Amniotic epithelial cell (primary cell): ENCODE data around the gene DOHH.
"Not testable (repeated sequence)": the region's sequence is repeated elsewhere in the genome, so short reads cannot be mapped to it uniquely, and the experiment has no call there.

ENCODE experiments used
- DNase-seq: peaks from one replicate; pipeline ENCODE4 v3.0.0-alpha.2; 2010; ENCODE audit warnings: low read depth

The DOHH gene

DNA sequence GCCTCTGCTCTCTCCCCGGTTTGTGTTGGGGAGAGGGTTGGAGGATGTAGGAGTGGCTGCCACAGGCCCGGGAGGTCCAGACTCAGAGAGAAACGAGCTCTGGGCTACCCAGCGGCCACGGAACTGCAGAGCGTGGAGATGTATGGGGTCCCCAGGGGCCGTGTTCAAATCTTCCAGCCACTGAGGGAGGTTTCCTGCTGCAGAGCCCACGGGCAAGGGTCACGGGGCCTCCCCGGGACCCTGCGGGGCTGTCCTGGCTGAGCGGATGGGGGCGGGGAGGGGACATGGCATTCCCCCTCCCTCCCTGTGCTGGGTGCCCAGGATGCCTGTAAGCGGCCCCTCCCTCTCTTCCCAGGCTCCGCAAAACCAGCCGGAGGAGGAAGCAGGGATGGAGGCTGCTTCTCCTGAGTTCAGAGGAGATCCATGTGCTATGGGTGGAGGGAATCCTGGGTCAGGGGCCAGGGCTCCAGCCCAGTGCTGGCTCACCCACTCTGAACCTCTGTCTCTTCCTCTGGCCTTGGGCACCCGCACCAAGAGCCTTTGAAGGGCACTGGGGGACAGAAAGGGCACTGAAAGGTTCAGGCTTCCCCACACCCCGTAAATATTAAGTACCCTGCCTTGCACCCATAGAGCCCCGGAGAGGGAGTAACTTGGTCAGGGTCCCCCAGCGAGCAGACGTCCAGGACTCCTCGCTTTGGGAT is 42.8 kb downstream of the DOHH start:
- DNase-seq, result no peak

DNA sequence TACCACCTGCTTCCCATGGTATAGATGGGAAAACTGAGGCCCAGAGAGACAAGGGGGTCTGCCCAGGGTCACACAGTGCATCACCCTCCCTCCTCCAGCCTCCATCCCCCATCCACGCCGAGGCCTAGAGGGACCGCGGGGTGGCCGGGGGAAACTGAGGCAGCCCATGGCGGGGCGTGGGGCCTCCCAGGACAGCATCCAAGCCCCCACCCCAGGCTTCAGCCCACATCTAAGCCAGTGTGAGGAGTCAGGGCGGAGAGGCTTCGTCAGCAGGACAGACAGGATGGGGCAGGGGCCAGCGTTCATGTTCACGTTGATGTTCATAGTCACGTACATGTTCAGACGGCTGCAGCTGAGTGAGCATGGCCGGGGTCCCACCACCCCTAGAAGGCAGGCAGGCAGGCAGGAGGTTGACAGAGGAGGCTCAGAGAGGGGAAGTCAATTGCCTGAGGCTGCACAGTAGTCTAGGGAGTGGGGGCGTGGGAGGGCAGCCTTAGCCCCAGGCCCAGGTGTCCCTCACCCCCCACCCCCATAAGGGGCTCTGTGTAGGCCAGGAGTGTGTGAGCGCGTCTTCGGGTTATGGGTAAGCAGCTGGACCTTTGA is 43.4 kb downstream of the DOHH start:
- no peak for DNase-seq

DNA sequence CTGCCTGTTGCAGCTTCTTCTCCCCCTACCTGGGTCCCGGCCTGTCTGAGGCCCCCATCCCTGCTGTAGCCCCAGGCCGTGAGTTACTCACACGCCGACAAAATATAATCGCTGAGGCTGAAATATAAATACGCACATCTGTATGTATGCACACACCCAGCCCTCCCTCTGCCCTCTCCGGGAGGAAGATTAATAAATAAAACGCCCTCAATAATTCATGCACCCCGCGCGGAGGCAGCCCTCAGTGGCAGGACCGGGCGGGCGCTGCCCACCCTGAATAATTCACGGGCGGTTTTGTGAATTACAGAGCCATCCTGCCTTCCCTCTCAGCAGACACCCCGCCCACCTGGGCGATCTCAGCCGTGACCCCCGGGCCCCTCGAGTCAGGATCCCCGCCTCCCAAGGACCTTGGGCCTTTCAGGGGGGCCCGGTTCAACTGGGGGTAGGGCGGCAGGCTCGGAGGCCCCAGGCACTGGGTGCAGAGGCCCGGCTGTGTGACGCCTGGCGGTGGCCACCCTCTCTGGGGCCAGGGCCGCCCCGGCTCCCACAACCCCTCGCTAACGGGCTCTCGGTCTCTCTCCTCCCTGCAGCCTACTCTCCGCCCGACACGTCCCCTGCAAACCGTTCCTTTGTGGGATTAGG is 44.4 kb downstream of the DOHH start:
- DNase-seq, result no peak

DNA sequence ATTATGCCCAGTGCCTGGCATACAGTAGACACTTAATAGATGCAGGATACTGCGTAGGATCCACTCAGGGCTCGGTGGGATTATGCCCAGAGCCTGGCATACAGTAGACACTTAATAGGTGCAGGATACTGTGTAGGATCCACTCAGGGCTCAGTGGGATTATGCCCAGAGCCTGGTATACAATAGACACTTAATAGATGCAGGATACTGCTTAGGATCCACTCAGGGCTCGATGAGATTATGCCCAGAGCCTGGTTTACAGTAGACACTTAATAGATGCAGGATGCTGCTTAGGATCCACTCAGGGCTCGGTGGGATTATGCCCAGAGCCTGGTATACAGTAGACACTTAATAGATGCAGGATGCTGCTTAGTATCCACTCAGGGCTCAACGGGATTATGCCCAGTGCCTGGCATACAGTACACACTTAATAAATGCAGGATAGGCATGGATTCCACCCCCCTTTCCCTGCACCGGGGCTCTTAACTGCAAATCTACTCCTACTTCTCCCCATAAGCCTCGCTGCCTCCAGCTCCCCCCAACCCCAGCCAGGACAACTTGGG is 45.0 kb downstream of the DOHH start:
- no peak for DNase-seq

DNA sequence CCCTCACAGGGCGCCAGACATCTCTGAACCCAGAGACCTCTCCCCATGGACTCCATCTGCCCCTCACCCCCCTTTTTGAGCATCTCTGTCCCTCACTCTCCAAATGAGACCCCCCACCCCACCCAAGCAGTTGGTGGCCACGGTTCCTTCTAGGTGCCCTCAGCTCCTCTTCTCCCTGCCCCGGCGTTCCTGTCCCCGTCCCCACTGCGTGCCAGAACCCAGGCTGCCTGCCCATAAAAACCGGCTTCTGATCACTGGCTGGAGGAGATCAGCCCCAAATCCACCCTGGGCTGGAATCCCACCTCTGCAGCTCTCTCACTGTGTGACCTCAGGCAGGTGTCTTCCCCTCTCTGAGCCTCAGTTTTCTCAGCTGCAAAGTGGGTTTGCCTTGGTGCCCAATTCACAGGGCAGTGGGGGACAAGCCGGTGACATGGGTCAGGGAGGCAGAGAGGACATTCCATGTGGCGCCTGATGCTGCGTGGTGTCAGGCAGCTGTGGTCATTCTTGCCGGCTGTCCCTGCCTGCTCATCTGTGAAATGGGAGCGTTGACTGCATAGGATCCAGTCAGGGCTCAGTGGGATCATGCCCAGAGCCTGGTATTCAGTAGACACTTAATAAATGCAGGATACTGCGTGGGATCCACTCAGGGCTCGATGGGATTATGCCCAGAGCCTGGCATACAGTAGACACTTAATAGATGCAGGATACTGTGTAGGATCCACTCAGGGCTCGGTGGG is 45.6 kb downstream of the DOHH start:
- DNase-seq, result no peak

DNA sequence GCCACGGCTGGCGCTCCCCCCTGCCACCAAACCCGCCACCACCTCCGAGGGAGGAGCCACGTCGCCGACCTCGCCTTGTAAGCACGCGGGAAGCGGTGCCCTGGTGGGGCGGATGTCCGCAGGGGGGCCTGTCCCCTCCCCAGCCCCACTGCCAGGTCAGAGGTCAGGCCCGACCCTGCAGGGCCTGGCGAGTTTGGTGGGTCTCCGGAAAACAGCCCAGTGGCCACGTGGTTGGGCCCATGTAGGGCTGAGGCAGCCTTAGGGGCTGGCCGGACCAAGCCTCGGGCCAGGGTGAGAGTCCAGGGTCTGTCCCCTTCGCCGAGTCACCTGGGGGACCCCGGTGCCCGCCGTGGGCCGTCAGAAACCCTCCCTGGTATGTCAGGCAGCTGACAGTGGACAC is 46.6 kb downstream of the DOHH start:
- no peak for DNase-seq

DNA sequence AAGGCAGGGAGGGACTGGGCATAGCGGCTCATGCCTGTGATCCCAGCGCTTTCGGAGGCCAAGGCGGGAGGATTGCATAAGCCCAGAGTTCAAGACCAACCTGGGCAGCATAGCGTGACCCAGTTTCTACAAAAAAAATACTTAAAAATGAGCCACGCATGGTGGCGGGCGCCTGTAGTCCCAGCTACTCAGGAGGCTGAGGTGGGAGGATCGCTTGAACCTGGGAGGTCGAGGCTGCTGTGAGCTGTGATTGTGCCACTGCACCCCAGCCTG is 47.6 kb downstream of the DOHH start:
- DNase-seq, result not testable (repeated sequence)

DNA sequence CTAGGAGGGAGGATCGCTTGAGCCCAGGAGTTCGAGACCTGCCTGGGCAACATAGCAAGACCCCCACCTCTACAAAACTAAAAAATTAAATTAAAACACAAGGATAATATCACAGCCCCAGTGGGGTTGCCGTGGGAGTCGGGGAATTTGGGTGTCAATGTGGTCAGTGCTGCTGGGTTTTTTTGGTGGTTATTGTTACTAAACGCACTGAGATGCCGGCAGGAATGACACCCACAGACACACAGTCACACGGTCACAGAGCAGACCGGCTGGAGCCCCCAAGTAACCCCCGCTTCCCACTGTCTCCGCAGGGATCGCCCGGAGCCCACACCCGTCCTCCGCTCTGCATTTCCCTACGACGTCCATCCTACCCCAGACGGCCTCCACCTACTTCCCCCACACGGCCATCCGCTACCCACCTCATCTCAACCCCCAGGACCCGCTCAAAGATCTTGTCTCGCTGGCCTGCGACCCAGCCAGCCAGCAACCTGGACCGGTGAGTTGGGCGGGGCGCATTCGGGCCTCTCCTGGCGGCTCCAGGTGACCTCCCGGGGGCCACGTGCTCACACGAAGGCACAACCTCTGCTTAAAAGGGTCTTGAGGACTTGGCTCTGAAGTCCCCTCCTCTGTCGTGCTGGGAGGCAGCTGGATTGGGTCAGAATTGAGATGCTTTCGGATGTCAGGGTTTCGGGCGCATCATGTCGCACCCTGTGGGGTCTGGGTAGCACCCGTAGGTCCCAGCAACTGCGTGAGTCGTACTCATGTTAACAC is 48.1 kb downstream of the DOHH start:
- DNase-seq, result no peak

DNA sequence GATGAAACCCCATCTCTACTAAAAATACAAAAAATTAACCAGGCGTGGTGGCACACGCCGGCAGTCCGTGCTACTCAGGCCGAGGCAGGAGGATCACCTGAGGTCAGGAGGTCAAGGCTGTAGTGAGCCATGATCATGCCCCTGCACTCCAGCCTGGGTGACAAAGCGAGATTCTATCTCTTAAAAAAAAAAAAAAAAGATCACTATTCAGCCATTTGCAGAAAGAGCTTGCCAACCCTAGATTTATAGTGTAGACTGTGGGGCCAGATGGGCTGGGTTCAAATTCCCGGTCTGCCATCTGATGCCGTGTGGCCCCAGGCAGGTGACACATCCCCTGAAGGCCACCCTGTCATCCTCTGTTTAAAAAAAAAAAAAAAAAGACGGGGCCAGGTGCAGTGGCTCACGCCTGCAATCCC is 49.0 kb downstream of the DOHH start:
- no peak for DNase-seq

DNA sequence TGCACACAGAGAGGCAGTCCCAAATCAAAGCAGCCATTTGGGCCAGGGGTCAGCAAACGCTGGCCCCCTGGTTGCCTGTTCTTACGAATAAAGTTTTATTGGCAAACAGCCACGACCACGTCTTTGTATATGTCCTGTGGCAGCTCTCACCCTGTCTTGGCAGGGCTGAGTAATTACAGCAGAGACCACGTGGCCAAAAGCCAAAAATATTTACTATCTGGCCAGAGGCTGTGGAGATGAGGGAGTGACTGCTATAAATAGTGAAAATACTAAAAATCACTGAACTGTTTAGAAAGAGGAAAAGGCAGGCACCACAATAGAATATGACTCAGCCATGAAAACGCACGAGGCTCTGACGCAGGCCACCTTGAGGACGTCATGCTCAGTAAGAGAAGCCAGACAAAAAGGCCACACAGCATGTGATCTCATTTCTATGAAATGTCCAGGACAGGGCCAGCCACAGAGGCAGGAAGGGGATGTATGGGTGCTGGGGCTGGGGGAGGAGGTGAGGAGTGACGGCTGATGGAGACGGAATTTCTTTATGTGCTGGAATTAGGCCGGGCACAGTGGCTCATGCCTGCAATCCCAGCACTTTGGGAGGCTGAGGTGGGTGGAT is 49.6 kb downstream of the DOHH start:
- DNase-seq, result peak; percentile 100

DNA sequence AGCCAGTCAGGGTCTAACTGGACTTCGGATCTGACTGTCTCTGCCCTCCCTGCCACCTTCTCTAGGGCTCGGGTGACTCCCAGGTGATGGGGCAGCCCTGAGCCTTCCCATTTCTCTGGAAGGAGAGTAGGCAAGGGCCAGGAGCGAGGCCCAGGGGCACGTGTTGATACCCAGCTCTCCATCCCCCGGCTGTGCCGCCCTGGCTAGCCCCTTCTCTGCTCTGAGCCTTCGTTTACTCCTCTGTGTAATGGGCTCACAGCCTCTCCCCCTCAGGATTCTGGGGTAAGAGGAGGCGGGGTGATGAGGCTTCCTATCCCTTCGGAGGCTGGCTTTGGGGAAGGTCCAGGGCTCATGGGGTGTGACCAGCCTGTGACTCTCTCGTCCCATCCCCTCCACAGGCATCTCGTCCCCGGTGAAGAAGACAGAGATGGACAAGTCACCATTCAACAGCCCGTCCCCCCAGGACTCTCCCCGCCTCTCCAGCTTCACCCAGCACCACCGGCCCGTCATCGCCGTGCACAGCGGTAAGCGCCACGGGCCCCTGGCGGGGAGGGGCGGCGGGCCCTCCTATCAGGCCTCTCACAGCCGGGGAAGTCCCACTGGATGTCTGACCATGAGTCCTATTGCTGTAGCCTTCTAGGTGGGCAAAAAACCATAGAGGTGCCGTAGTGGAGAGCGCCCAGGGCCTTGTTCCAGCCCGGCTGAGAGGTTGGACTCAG is 51.7 kb downstream of the DOHH start:
- no peak for DNase-seq

DNA sequence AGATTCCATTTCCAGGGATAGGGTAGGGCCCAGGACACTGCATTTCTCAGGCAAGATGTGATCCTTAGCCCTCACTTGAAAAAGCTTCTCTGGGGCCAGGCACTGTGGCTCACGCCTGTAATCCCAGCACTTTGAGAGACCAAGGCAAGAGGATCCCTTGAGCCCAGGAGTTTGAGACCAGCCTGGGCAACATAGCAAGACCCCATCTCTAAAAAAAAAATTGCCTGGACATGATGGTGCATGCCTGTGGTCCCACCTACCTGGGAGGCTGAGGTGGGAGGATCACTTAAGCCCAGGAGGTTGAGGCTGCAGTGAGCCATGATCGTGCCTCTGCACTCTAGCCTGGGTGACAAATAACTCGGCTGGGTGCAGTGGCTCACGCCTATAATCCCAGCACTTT is 53.8 kb downstream of the DOHH start:
- DNase-seq, result not testable (repeated sequence)

DNA sequence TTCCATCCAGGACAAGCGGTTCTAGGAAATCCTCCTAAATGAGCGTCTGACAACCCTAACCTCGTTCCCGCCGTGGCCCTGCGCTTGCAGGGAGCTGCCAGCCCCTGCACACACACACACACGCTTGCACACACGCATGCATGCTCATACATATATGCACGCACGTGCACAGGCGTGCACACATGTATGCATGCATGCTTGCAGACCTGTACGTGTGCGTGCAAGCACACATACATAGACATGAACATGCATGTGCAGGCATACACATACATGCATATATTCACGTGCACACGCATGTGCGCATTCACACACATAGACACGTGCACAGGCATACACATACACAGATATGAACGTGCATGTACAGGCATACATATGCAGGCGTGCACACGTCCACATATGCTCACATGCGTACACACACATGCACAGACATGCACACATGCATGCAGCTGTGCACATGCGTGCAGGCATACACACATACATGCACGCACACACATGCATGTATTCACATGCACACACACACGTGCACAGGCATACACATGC is 55.7 kb downstream of the DOHH start:
- no peak for DNase-seq

DNA sequence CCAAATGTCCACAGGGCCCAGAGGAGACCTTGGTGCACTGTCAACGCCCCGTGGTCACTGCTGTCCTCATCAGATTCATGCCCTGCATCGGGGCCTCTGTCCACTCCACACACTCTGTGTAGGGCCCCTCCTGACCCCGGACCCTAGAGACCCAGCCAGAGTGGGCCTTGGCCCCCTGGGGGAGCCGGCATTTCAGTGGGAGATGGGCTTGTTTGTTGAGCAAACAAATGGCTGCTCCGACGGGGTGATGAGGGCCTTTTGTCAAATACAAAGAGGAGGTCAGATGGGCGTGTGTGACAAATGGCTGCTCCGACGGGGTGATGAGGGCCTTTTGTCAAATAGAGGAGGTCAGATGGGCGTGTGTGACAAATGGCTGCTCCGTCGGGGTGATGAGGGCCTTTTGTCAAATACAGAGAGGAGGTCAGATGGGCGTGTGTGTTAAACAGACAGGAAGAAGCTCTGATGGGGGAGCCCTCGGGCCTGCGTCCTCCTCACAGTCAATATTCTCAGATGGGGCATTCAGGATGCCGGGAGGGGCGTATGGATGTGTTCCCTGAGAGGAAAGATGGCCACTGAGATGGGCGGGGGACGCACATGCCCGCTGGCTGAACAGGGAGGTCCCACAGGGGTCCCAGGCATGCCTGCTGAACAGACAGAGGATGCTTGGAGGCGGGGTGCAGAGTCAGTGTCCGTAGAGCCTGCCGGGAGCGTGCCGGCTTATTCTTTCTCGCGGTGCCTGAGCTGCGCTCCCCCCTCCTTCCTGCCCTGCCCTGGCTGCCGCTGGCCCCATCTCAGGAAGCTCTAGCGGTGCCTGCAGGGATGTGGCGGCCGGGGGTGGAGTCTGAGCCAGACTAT is 56.4 kb downstream of the DOHH start:
- peak; percentile 30 for DNase-seq

DNA sequence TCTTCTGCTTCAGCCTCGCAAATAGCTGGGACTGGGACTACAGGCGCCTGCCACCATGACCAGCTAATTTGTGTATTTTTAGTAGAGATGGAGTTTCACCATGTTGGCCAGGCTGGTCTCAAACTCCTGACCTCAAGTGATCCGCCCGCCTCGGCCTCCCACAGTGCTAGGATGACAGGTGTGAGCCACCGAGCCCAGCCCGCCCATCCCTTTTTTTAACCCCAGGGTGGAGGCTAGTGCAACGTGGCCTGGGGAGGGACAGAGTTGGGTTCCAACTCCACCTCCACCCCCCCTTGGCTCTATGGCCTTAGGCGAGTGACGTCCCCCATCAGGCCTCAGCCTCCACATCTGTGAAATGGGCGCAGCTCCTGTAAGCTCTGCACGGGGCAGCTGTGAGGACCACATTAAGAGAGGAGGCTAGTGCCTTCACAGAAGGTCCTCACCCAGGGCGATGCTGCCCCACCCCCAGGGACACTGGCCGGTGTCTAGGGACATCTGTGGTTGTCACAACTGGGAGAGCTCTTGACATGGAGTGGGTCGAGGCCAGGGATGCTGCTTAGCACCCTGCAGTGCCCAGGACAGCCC is 57.9 kb downstream of the DOHH start:
- no peak for DNase-seq

DNA sequence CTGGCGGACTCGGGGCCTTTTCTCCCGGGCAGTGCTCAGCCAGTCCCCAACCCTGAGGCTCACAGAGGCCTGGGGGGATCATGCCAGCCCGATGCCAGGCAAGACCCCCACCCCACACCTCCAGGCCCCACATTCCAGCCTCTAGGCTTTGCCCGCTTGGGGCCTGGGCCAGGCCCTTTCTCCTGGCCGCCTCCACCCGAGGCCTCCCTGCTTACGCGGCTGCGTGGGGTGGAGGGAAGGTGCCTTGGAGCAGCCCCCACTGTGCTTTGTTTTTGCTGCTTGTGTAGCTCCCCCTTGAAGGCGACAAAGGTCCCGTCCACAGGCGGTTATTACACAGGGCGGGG is 58.5 kb downstream of the DOHH start:
- no peak for DNase-seq

DNA sequence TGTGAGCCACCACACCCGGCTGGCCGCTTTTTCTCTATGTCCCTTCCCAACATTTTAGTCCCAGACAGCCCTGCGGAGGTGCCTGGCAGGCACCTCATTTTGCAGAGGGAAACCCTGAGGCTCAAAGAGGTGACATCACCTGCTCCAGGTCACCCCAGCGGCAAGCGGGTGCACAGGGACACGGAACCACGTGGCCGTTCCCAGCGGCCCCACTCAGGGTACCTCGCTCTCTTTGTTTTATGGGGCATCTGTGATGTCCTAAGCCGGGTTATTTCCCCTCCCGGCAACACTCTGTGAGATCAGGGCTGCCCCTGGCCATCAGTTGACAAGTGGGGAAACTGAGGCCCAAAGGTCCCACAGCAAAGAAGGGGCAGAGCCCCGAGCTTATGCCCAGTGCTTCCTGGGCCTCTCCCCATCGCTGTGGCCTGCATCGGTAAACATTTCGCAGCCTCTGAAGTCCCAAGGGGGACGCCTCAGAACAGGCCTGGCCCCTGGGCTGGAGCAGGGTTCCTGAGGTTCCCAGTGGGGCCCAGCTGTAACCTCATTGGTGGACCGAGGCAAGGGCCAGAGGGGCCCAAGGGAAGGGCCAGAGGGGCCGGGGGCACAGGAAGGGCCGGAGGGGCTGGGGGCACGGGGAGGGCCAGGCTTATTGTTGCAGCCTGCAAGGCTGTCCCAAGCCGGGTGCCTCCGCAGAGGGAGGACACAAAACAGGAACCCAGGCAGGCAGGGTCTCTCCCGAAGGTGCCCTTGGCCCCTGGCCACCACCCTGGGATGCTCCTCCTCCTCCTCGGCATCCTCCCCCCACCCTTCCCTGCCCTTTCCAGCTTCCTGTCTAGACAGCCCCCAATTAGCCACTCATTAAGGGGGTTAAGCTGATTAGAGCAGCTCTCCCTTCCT is 59.1 kb downstream of the DOHH start:
- no peak for DNase-seq
